Measurements from ENCODE around the gene DNAJC18. TPM values are rescaled to one million over a fixed set of nuclear protein-coding genes. Genes with fewer than 3 reads are reported as not detected.
"Not testable (repeated sequence)": the region's sequence is repeated elsewhere in the genome, so short reads cannot be mapped to it uniquely, and the experiment has no call there.

The DNAJC18 gene
- total and polyA plus RNA-seq, 2 donors (not counting 1 experiment from before 2014, with no cell fraction given), result 2.0 to 13.6 TPM

- H3K9ac ChIP-seq (ENCODE audit: low read length); H3K27ac ChIP-seq (ENCODE audit: low read length in 2 of 2); H3K4me3 Mint-ChIP-seq; ATAC-seq (ENCODE audit: low read depth); H3K79me2 ChIP-seq (ENCODE audit: control insufficient read depth, insufficient read depth, low read length); intact Hi-C loops (cut with micrococcal nuclease); H3K36me3 ChIP-seq (replicated peaks in 1 of 2; ENCODE audit: control extremely low read depth in 1 of 2, control insufficient read depth in 1 of 2, extremely low read depth in 1 of 2, insufficient read depth in 2 of 2, low read length in 1 of 2); H3K9me3 Mint-ChIP-seq (ENCODE audit: insufficient read depth); H4K20me1 ChIP-seq (ENCODE audit: control insufficient read depth, insufficient read depth, low read length, poor library complexity, severe bottlenecking); H3K27me3 ChIP-seq (replicated peaks in 1 of 4; ENCODE audit: control extremely low read depth in 1 of 4, control insufficient read depth in 3 of 4, insufficient read depth in 4 of 4, low read length in 3 of 4); H3K9me3 ChIP-seq (ENCODE audit: control extremely low read depth in 1 of 3, control insufficient read depth in 2 of 3, insufficient read depth in 1 of 3, low read length in 2 of 3); POLR2A ChIA-PET; DNase-seq; H3K4me3 ChIP-seq (ENCODE audit: control extremely low read depth in 1 of 5, extremely low read depth in 1 of 5, insufficient read depth in 1 of 5, low read depth in 2 of 5, low read length in 4 of 5); H3K4me2 ChIP-seq (replicated peaks; ENCODE audit: low read depth, low read length, poor library complexity, severe bottlenecking); H3K27me3 Mint-ChIP-seq: not testable (repeated sequence)
- H3K27ac Mint-ChIP-seq, result peak overlapping the region; percentile 13
- 98% methylated on average over 16 of the region's 17 CpGs for WGBS (ENCODE audit: insufficient coverage)
- CTCF ChIA-PET, result interaction anchor here (1.0 to 2.1 kb wide), 2 partner anchors 10 to 250 kb away, joined by 3 to 5 read pairs; no protein-coding TSS in a partner anchor
- peaks cover 16% of the 10 kb centered on the region for H3K4me1 Mint-ChIP-seq
- Histone ChIP-seq H2AFZ (ENCODE audit: insufficient read depth, low read depth, low read length, poor library complexity, severe bottlenecking) (peak overlapping the region; percentile 81), H3K4me1 (ENCODE audit: control insufficient read depth in 2 of 2, insufficient read depth in 2 of 2, low read length in 2 of 2) (peaks cover 11 to 12% of the 10 kb centered on the region in 2 donors)
These were observed 1.1 kb upstream of the DNAJC18 start for GRCh38 chr5:139440416-139440815.

DNA sequence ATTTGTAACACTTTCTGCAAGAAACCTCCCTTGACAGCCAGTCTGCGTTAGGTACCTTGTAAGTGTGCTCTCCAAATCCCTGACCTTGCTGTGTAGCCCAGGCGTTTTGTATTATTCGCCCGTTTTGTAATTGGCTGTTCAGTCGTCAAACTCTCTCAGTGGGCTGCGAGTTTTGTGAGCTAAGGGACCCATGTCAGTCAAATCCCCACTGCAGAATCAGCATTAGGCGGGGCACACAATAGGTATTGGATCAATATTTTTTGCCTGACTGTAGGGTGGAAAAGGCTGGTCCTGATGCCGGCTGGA lies 665 bp downstream of the DNAJC18 start:
- CTCF ChIA-PET, result interaction anchor here (0.6 to 2.1 kb wide), 10 partner anchors 9 to 1085 kb away, joined by 3 to 5 read pairs (median 4); partner anchors contain the start of gene PAIP2

More for the DNA sequence above, 665 bp downstream of the DNAJC18 start:
- Histone ChIP-seq H3K4me3 (ENCODE audit: control extremely low read depth in 1 of 5, extremely low read depth in 1 of 5, insufficient read depth in 1 of 5, low read depth in 2 of 5, low read length in 4 of 5) (peak overlapping the region in 4 of 5 experiments; percentile 88 to 97 (median 92)), H3K9me3 (ENCODE audit: control extremely low read depth in 1 of 3, control insufficient read depth in 2 of 3, insufficient read depth in 1 of 3, low read length in 2 of 3) (no peaks in the 10 kb centered on the region), H4K20me1 (ENCODE audit: control insufficient read depth, insufficient read depth, low read length, poor library complexity, severe bottlenecking) (peaks cover 4% of the 10 kb centered on the region), H3K4me1 (ENCODE audit: control insufficient read depth in 2 of 2, insufficient read depth in 2 of 2, low read length in 2 of 2) (peaks cover 11 to 12% of the 10 kb centered on the region in 2 donors), H3K9ac (ENCODE audit: low read length) (peak overlapping the region; percentile 100), H3K79me2 (ENCODE audit: control insufficient read depth, insufficient read depth, low read length) (peaks cover 8% of the 10 kb centered on the region), H3K4me2 (replicated peaks; ENCODE audit: low read depth, low read length, poor library complexity, severe bottlenecking) (peak overlapping the region; percentile 90), H3K27me3 (replicated peaks in 1 of 4; ENCODE audit: control extremely low read depth in 1 of 4, control insufficient read depth in 3 of 4, insufficient read depth in 4 of 4, low read length in 3 of 4) (no peaks in the 10 kb centered on the region), H2AFZ (ENCODE audit: insufficient read depth, low read depth, low read length, poor library complexity, severe bottlenecking) (peak overlapping the region; percentile 81), H3K36me3 (replicated peaks in 1 of 2; ENCODE audit: control extremely low read depth in 1 of 2, control insufficient read depth in 1 of 2, extremely low read depth in 1 of 2, insufficient read depth in 2 of 2, low read length in 1 of 2) (no peaks in the 10 kb centered on the region), H3K27ac (ENCODE audit: low read length in 2 of 2) (peak overlapping the region; percentile 42 to 100)
- H3K27me3 Mint-ChIP-seq, result peaks cover 3% of the 10 kb centered on the region
- DNase-seq, result no peak
- H3K4me1 Mint-ChIP-seq, result peaks cover 15% of the 10 kb centered on the region
- POLR2A ChIA-PET, result interaction anchor here (0.7 to 1.4 kb wide), 6 partner anchors 31 to 309 kb away, joined by 3 to 8 read pairs (median 4); partner anchors contain the start of genes PAIP2 and SPATA24
- no peaks in the 10 kb centered on the region for H3K9me3 Mint-ChIP-seq (ENCODE audit: insufficient read depth)
- intact Hi-C loops (cut with micrococcal nuclease), result loop anchor here (1.0 to 5.0 kb wide), 7 partner anchors 16 to 1226 kb away; partner anchors contain the start of genes CDC23, MATR3, SPATA24 and UBE2D2
- peak overlapping the region; percentile 97 for H3K4me3 Mint-ChIP-seq
- TF ChIP-seq EZH2 (IDR thresholded peaks at IDR 0.05; ENCODE audit: borderline replicate concordance, insufficient read depth, low read depth, low read length, poor library complexity, severe bottlenecking), result no peak
- TF ChIP-seq, protein P1, sequence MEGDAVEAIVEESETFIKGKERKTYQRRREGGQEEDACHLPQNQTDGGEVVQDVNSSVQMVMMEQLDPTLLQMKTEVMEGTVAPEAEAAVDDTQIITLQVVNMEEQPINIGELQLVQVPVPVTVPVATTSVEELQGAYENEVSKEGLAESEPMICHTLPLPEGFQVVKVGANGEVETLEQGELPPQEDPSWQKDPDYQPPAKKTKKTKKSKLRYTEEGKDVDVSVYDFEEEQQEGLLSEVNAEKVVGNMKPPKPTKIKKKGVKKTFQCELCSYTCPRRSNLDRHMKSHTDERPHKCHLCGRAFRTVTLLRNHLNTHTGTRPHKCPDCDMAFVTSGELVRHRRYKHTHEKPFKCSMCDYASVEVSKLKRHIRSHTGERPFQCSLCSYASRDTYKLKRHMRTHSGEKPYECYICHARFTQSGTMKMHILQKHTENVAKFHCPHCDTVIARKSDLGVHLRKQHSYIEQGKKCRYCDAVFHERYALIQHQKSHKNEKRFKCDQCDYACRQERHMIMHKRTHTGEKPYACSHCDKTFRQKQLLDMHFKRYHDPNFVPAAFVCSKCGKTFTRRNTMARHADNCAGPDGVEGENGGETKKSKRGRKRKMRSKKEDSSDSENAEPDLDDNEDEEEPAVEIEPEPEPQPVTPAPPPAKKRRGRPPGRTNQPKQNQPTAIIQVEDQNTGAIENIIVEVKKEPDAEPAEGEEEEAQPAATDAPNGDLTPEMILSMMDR (IDR thresholded peaks at IDR 0.05), result no peak
- H3K27ac Mint-ChIP-seq, result peak overlapping the region; percentile 99
- ATAC-seq (ENCODE audit: low read depth), result no peak
- WGBS (ENCODE audit: insufficient coverage), result 52% methylated on average over 6 of the region's 8 CpGs

All from B cell (primary cell).